HG03558 (cell line): ENCODE measurements around the gene ISYNA1.

Experiments
- ATAC-seq: cut with Tn5 transposase; IDR thresholded peaks from one replicate; pipeline ENCODE4 v1.9.1; 2021; ENCODE audit warnings: moderate number of reproducible peaks; ENCODE audit not compliant: unreplicated experiment; ENCODE audit errors: extremely low read depth

The ISYNA1 gene

GRCh38 chr19:18433015-18433691, 4.8 kb downstream of the ISYNA1 start:
- no peak for ATAC-seq

- no peak for ATAC-seq
Observed at GRCh38 chr19:18432275-18433014, 5.5 kb downstream of the ISYNA1 start.

- no peak for ATAC-seq
Observed at GRCh38 chr19:18431351-18432197, 6.4 kb downstream of the ISYNA1 start.

- ATAC-seq: no peak
Observed at GRCh38 chr19:18430417-18431144, 7.4 kb downstream of the ISYNA1 start.

- no peak for ATAC-seq
Observed at GRCh38 chr19:18429717-18430416, 8.1 kb downstream of the ISYNA1 start.

GRCh38 chr19:18428787-18429674, 8.9 kb downstream of the ISYNA1 start:
- no peak for ATAC-seq

GRCh38 chr19:18428173-18428786, 9.7 kb downstream of the ISYNA1 start:
- ATAC-seq: no peak

- ATAC-seq: no peak
Observed at GRCh38 chr19:18427743-18428113, 10.2 kb downstream of the ISYNA1 start.

- ATAC-seq: no peak
Observed at GRCh38 chr19:18427080-18427742, 10.7 kb downstream of the ISYNA1 start.

- ATAC-seq: no peak
Observed at GRCh38 chr19:18426416-18426767, 11.5 kb downstream of the ISYNA1 start.

GRCh38 chr19:18425515-18426415, 12.2 kb downstream of the ISYNA1 start:
- ATAC-seq: no peak

- no peak for ATAC-seq
Observed at GRCh38 chr19:18424890-18425514, 12.9 kb downstream of the ISYNA1 start.

GRCh38 chr19:18424122-18424889, 13.6 kb downstream of the ISYNA1 start:
- ATAC-seq: no peak

GRCh38 chr19:18423258-18424020, 14.5 kb downstream of the ISYNA1 start:
- no peak for ATAC-seq

GRCh38 chr19:18422530-18423191, 15.3 kb downstream of the ISYNA1 start:
- ATAC-seq: no peak
